Neuronal stem cell (in vitro differentiated cells): ENCODE results near the gene ACOXL.

Experiments used
- DNase-seq: peaks from one replicate; pipeline ENCODE4 v3.0.0-alpha.2; 2013; ENCODE audit warnings: low spot score
- H2AFZ ChIP-seq: one replicate; pipeline ENCODE4 v1.6.1; 2013; ENCODE audit warnings: mild to moderate bottlenecking, low read length, inconsistent platforms
- H2AK5ac ChIP-seq: 2 replicates; pipeline ENCODE4 v1.6.1; 2013; ENCODE audit warnings: low read depth, mild to moderate bottlenecking, inconsistent platforms, low read length, moderate library complexity, mixed read lengths
- H2BK120ac ChIP-seq: 2 replicates; pipeline ENCODE4 v1.6.1; 2013; ENCODE audit warnings: low read depth, mild to moderate bottlenecking, inconsistent platforms, low read length, moderate library complexity, mixed read lengths
- H2BK12ac ChIP-seq: one replicate; pipeline ENCODE4 v1.6.1; 2013; ENCODE audit warnings: low read length, inconsistent platforms
- H2BK15ac ChIP-seq: 2 replicates; pipeline ENCODE4 v1.6.1; 2013; ENCODE audit warnings: mild to moderate bottlenecking, low read length, inconsistent platforms, mixed read lengths
- H2BK5ac ChIP-seq: one replicate; pipeline ENCODE4 v1.6.1; 2013; ENCODE audit warnings: inconsistent platforms, mild to moderate bottlenecking, low read length, moderate library complexity
- H3K14ac ChIP-seq: one replicate; pipeline ENCODE4 v1.6.1; 2013; ENCODE audit warnings: low read length, inconsistent platforms
- H3K18ac ChIP-seq: 2 replicates; pipeline ENCODE4 v1.6.1; 2013; ENCODE audit warnings: low read length, inconsistent platforms
- H3K23ac ChIP-seq: 2 replicates; pipeline ENCODE4 v1.6.1; 2013; ENCODE audit warnings: low read depth, mild to moderate bottlenecking, mixed read lengths, low read length, inconsistent platforms; ENCODE audit not compliant: poor library complexity
- H3K27ac ChIP-seq: replicated peaks from 3 replicates; pipeline ENCODE4 v1.5.1; 2013; ENCODE audit warnings: low read length, inconsistent platforms
- H3K27me3 ChIP-seq, 3 experiments: 2 replicates each; pipeline ENCODE4 v1.6.1; 2013; ENCODE audit warnings: low read length in 3 of 3, mild to moderate bottlenecking in 2 of 3, inconsistent platforms in 1 of 3, low read depth in 1 of 3, mixed read lengths in 1 of 3, moderate library complexity in 1 of 3; ENCODE audit not compliant: control insufficient read depth in 3 of 3, insufficient read depth in 3 of 3
- H3K36me3 ChIP-seq, 2 donors: replicated peaks in 1 of 2; 2 replicates each; pipeline ENCODE4 v1.6.1; 2013; ENCODE audit warnings: low read length in 2 of 2; ENCODE audit not compliant: control insufficient read depth in 2 of 2, insufficient read depth in 2 of 2
- H3K4ac ChIP-seq: 2 replicates; pipeline ENCODE4 v1.6.1; 2013; ENCODE audit warnings: inconsistent platforms, mild to moderate bottlenecking, low read length, moderate library complexity
- H3K4me1 ChIP-seq, 2 donors: 1 replicate in 1 of 2; 2 replicates in 1 of 2; pipeline ENCODE4 v1.6.1; 2013; ENCODE audit warnings: low read length in 2 of 2, low read depth in 1 of 2; ENCODE audit not compliant: control insufficient read depth in 2 of 2, insufficient read depth in 1 of 2
- H3K4me2 ChIP-seq: one replicate; pipeline ENCODE4 v1.6.1; 2013; ENCODE audit warnings: mild to moderate bottlenecking, low read length, inconsistent platforms; ENCODE audit not compliant: insufficient read depth, poor library complexity, severe bottlenecking
- H3K4me3 ChIP-seq, 2 donors: 2 replicates each; pipeline ENCODE4 v1.5.1; 2013; ENCODE audit warnings: low read length in 2 of 2, mild to moderate bottlenecking in 2 of 2, inconsistent platforms in 1 of 2, moderate library complexity in 1 of 2
- H3K79me1 ChIP-seq: one replicate; pipeline ENCODE4 v1.6.1; 2013; ENCODE audit warnings: low read depth, mild to moderate bottlenecking, inconsistent platforms, low read length, moderate library complexity
- H3K9ac ChIP-seq: one replicate; pipeline ENCODE4 v1.6.1; 2013; ENCODE audit warnings: mild to moderate bottlenecking, low read depth, low read length, inconsistent platforms; ENCODE audit not compliant: poor library complexity
- H3K9me3 ChIP-seq, 2 donors: replicated peaks in 1 of 2; 2 replicates each; pipeline versions ENCODE3 to v1.6.1; 2013; ENCODE audit warnings: low read length in 2 of 2, mild to moderate bottlenecking in 2 of 2, inconsistent platforms in 1 of 2, low read depth in 1 of 2, mixed read lengths in 1 of 2, moderate library complexity in 1 of 2; ENCODE audit not compliant: control insufficient read depth in 2 of 2, insufficient read depth in 1 of 2
- H4K8ac ChIP-seq: one replicate; pipeline ENCODE4 v1.6.1; 2013; ENCODE audit warnings: low read depth, mild to moderate bottlenecking, inconsistent platforms, low read length, moderate library complexity
- H4K91ac ChIP-seq: one replicate; pipeline ENCODE4 v1.6.1; 2013; ENCODE audit warnings: low read length, low read depth, mild to moderate bottlenecking, inconsistent platforms; ENCODE audit not compliant: poor library complexity
- WGBS, 2 donors: extraction: QIAGEN DNeasy Blood & Tissue Kit; methylation state at CpG; one replicate each; pipeline ENCODE4 v1.1.7; 2013; ENCODE audit warnings: missing lambda C conversion rate in 2 of 2, mixed read lengths in 1 of 2; ENCODE audit not compliant: insufficient read length in 2 of 2, insufficient replicate concordance in 1 of 2; ENCODE audit errors: extremely low coverage in 2 of 2; 5-methylcytosine and 5-hydroxymethylcytosine counted together

ACOXL gene

GRCh38 chr2:110883406-110883805, 151.0 kb downstream of the ACOXL start:
- Histone ChIP-seq H2BK15ac (no peak overlapping the region), H3K4me1 (peaks cover 0 to 2% of the 10 kb centered on the region in 2 donors), H3K27me3 (no peaks in the 10 kb centered on the region), H3K79me1 (no peaks in the 10 kb centered on the region), H3K4me3 (no peak overlapping the region), H3K36me3 (no peaks in the 10 kb centered on the region), H3K9me3 (no peaks in the 10 kb centered on the region), H2BK5ac (no peak overlapping the region), H3K23ac (no peak overlapping the region), H3K18ac (no peak overlapping the region), H3K14ac (no peak overlapping the region), H4K8ac (no peak overlapping the region), H2AK5ac (no peak overlapping the region), H2BK120ac (no peak overlapping the region), H2AFZ (no peak overlapping the region), H3K27ac (no peak overlapping the region), H2BK12ac (no peak overlapping the region), H4K91ac (no peak overlapping the region), H3K9ac (no peak overlapping the region), H3K4me2 (no peak overlapping the region), H3K4ac (no peak overlapping the region)
- no CpG with 5 or more reads among the region's 1 CpG for WGBS, 2 donors
- no peak for DNase-seq

- WGBS, 2 donors = no CpG with 5 or more reads among the region's 4 CpGs
- no peaks in the 10 kb centered on the region for H3K79me1 ChIP-seq
- no peaks in the 10 kb centered on the region for H3K27me3 ChIP-seq
- no peak overlapping the region for H3K14ac ChIP-seq
- H3K4me3 ChIP-seq = no peak overlapping the region
- no peak overlapping the region for H3K4me2 ChIP-seq
- H3K4ac ChIP-seq = no peak overlapping the region
- no peaks in the 10 kb centered on the region for H3K9me3 ChIP-seq
- no peak overlapping the region for H2BK15ac ChIP-seq
- no peak overlapping the region for H2BK5ac ChIP-seq
- no peak overlapping the region for H4K91ac ChIP-seq
- DNase-seq = no peak
- H2AK5ac ChIP-seq = no peak overlapping the region
- peaks cover 0 to 2% of the 10 kb centered on the region in 2 donors for H3K4me1 ChIP-seq
- H4K8ac ChIP-seq = no peak overlapping the region
- no peak overlapping the region for H3K9ac ChIP-seq
- H2BK120ac ChIP-seq = no peak overlapping the region
- no peaks in the 10 kb centered on the region for H3K36me3 ChIP-seq
- no peak overlapping the region for H2AFZ ChIP-seq
- no peak overlapping the region for H3K18ac ChIP-seq
- no peak overlapping the region for H2BK12ac ChIP-seq
- no peak overlapping the region for H3K27ac ChIP-seq
- no peak overlapping the region for H3K23ac ChIP-seq
Measured at GRCh38 chr2:110885256-110885655, 152.9 kb downstream of the ACOXL start.

GRCh38 chr2:110886826-110887573, 154.6 kb downstream of the ACOXL start:
- Histone ChIP-seq H3K23ac (no peak overlapping the region), H3K9ac (no peak overlapping the region), H3K36me3 (no peaks in the 10 kb centered on the region), H3K9me3 (no peaks in the 10 kb centered on the region), H3K4me1 (peaks cover 0 to 2% of the 10 kb centered on the region in 2 donors), H3K27me3 (no peaks in the 10 kb centered on the region), H3K4me2 (no peak overlapping the region), H3K4ac (no peak overlapping the region), H2BK5ac (no peak overlapping the region), H3K14ac (no peak overlapping the region), H2AK5ac (no peak overlapping the region), H2AFZ (no peak overlapping the region), H3K27ac (no peak overlapping the region), H4K8ac (no peak overlapping the region), H3K79me1 (no peaks in the 10 kb centered on the region), H3K4me3 (no peak overlapping the region), H2BK12ac (no peak overlapping the region), H2BK120ac (no peak overlapping the region), H3K18ac (no peak overlapping the region), H2BK15ac (no peak overlapping the region), H4K91ac (no peak overlapping the region)
- DNase-seq = no peak
- WGBS, 2 donors = no CpG with 5 or more reads among the region's 11 CpGs

- no peak for DNase-seq
- Histone ChIP-seq H4K91ac (no peak overlapping the region), H2BK120ac (no peak overlapping the region), H3K27ac (no peak overlapping the region), H2AFZ (no peak overlapping the region), H2BK5ac (no peak overlapping the region), H3K23ac (no peak overlapping the region), H3K4me2 (no peak overlapping the region), H3K4me3 (no peak overlapping the region), H3K36me3 (no peaks in the 10 kb centered on the region), H2BK15ac (no peak overlapping the region), H3K9me3 (no peaks in the 10 kb centered on the region), H2BK12ac (no peak overlapping the region), H3K4me1 (peaks cover 0 to 2% of the 10 kb centered on the region in 2 donors), H2AK5ac (no peak overlapping the region), H3K27me3 (no peaks in the 10 kb centered on the region), H3K18ac (no peak overlapping the region), H3K14ac (no peak overlapping the region), H3K79me1 (no peaks in the 10 kb centered on the region), H4K8ac (no peak overlapping the region), H3K9ac (no peak overlapping the region), H3K4ac (no peak overlapping the region)
- WGBS, 2 donors = no CpG with 5 or more reads among the region's 2 CpGs
Measured at GRCh38 chr2:110888411-110888810, 156.0 kb downstream of the ACOXL start.
